ENCODE results near the gene SH3RF3.

GRCh38 chr2:109196081-109196875 lies 67.3 kb downstream of the SH3RF3 start:
- TF ChIP-seq ZFP3 (CRISPR knock-in tag; IDR thresholded peaks at IDR 0.05) (no peak), BACH2 (CRISPR knock-in tag; IDR thresholded peaks at IDR 0.05; ENCODE audit: borderline replicate concordance) (no peak), OSR1 (CRISPR knock-in tag; IDR thresholded peaks at IDR 0.05) (no peak), ZNF70 (CRISPR knock-in tag; IDR thresholded peaks at IDR 0.05) (no peak), ZNF8 (CRISPR knock-in tag; IDR thresholded peaks at IDR 0.05) (no peak), PPARA (CRISPR knock-in tag; IDR thresholded peaks at IDR 0.05; ENCODE audit: borderline replicate concordance) (no peak), ARNTL (CRISPR knock-in tag; IDR thresholded peaks at IDR 0.05; ENCODE audit: borderline replicate concordance, low read depth) (no peak), TSHZ2 (CRISPR knock-in tag; IDR thresholded peaks at IDR 0.05) (no peak), ZC3H10 (CRISPR knock-in tag; IDR thresholded peaks at IDR 0.05) (no peak), GLIS3 (CRISPR knock-in tag; IDR thresholded peaks at IDR 0.05) (no peak)
- TF ChIP-seq, protein P1, sequence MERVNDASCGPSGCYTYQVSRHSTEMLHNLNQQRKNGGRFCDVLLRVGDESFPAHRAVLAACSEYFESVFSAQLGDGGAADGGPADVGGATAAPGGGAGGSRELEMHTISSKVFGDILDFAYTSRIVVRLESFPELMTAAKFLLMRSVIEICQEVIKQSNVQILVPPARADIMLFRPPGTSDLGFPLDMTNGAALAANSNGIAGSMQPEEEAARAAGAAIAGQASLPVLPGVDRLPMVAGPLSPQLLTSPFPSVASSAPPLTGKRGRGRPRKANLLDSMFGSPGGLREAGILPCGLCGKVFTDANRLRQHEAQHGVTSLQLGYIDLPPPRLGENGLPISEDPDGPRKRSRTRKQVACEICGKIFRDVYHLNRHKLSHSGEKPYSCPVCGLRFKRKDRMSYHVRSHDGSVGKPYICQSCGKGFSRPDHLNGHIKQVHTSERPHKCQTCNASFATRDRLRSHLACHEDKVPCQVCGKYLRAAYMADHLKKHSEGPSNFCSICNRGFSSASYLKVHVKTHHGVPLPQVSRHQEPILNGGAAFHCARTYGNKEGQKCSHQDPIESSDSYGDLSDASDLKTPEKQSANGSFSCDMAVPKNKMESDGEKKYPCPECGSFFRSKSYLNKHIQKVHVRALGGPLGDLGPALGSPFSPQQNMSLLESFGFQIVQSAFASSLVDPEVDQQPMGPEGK (CRISPR knock-in tag; IDR thresholded peaks at IDR 0.05; ENCODE audit: borderline replicate concordance), result no peak

All from SK-N-SH treated with all-trans-retinoic acid at 6 μM for 48 hours (cell line).